ENCODE data around the gene POU2F1.

The POU2F1 gene

DNA sequence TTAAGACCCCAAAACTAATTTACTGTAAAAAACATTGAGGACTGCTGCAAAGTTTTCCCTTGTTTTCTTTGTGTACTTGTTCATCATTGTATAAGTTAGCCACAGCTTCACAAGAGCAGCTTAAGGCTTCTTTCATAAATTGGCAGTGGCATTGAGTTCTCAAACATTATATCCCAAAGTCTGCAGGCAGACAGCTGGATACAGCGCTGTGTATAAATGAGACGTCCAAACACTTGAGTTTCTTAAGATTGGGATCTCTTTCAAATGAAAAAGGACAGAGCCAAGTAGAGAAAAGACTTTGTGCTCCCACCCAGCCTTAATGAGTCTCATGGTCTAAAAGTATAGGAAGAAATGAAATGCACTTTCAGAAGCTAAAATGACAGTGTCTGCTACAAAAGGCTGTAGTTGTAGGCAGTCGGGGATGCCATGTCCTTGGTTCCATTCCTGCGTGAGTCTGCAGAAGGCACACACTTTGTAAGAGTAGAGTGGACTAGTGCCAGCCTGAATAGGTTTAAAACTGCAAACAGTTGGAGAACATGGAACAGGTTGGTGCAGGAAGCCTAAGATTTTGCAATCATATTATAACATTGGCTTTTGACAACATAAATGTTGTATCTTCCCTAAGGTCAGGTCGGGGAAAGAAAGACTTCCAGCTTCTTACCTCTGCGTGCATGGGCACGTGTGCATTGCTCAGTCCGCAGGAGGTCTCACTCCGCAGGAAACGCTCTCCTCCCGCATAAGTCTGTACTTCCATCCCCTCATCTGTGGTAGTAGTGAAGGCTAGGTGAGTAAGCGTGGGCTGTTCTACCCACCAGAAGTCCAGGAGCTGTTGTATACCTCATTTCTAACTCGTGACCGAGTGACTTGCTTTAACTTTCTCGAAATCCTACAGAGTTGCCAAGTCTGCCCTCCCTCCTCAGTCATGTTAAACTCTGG is 203.3 kb downstream of the POU2F1 start:
- Histone ChIP-seq H3K9me3 (ENCODE audit: control insufficient read depth, insufficient read depth, low read depth, low read length) (no peaks in the 10 kb centered on the region), H3K4me3 (ENCODE audit: low read depth, low read length) (no peak overlapping the region), H3K4me1 (ENCODE audit: control insufficient read depth, insufficient read depth, low read length) (no peaks in the 10 kb centered on the region), H3K36me3 (ENCODE audit: control insufficient read depth in 2 of 2, insufficient read depth in 1 of 2, low read length in 2 of 2) (no peaks in the 10 kb centered on the region), H3K27ac (ENCODE audit: extremely low read depth, low read depth, low read length) (no peak overlapping the region)
- ChIA-PET POLR2A (no interaction called here), CTCF (interaction anchor here (0.7 to 1.3 kb wide), 3 partner anchors 110 to 357 kb away, joined by 3 to 4 read pairs (median 4); no protein-coding TSS in a partner anchor)
- no peak for TF ChIP-seq ZNF214 (tag by site-specific recombination; IDR thresholded peaks at IDR 0.05; ENCODE audit: borderline replicate concordance)
- TF ChIP-seq, protein P1, sequence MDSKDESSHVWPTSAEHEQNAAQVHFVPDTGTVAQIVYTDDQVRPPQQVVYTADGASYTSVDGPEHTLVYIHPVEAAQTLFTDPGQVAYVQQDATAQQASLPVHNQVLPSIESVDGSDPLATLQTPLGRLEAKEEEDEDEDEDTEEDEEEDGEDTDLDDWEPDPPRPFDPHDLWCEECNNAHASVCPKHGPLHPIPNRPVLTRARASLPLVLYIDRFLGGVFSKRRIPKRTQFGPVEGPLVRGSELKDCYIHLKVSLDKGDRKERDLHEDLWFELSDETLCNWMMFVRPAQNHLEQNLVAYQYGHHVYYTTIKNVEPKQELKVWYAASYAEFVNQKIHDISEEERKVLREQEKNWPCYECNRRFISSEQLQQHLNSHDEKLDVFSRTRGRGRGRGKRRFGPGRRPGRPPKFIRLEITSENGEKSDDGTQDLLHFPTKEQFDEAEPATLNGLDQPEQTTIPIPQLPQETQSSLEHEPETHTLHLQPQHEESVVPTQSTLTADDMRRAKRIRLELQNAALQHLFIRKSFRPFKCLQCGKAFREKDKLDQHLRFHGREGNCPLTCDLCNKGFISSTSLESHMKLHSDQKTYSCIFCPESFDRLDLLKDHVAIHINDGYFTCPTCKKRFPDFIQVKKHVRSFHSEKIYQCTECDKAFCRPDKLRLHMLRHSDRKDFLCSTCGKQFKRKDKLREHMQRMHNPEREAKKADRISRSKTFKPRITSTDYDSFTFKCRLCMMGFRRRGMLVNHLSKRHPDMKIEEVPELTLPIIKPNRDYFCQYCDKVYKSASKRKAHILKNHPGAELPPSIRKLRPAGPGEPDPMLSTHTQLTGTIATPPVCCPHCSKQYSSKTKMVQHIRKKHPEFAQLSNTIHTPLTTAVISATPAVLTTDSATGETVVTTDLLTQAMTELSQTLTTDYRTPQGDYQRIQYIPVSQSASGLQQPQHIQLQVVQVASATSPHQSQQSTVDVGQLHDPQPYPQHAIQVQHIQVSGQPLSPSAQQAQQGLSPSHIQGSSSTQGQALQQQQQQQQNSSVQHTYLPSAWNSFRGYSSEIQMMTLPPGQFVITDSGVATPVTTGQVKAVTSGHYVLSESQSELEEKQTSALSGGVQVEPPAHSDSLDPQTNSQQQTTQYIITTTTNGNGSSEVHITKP (tag by site-specific recombination; IDR thresholded peaks at IDR 0.05), result no peak
- no peak for TF ChIP-seq ZNF561 (tag by site-specific recombination; IDR thresholded peaks at IDR 0.05; ENCODE audit: borderline replicate concordance)
- TF ChIP-seq OSR2 (tag by site-specific recombination; IDR thresholded peaks at IDR 0.05), result no peak
- TF ChIP-seq ZNF571 (tag by site-specific recombination; IDR thresholded peaks at IDR 0.05), result no peak
- no peak for TF ChIP-seq WT1 (tag by site-specific recombination; IDR thresholded peaks at IDR 0.05)
- no peak for TF ChIP-seq ZNF394 (tag by site-specific recombination; IDR thresholded peaks at IDR 0.05; ENCODE audit: borderline replicate concordance)
- TF ChIP-seq HOXD13 (CRISPR knock-in tag; IDR thresholded peaks at IDR 0.05; ENCODE audit: borderline replicate concordance), result no peak
- no peak for TF ChIP-seq ZFP3 (tag by site-specific recombination; IDR thresholded peaks at IDR 0.05; ENCODE audit: low read depth)
- no peak for TF ChIP-seq ZNF10 (tag by site-specific recombination; IDR thresholded peaks at IDR 0.05)
- TF ChIP-seq, protein P2, sequence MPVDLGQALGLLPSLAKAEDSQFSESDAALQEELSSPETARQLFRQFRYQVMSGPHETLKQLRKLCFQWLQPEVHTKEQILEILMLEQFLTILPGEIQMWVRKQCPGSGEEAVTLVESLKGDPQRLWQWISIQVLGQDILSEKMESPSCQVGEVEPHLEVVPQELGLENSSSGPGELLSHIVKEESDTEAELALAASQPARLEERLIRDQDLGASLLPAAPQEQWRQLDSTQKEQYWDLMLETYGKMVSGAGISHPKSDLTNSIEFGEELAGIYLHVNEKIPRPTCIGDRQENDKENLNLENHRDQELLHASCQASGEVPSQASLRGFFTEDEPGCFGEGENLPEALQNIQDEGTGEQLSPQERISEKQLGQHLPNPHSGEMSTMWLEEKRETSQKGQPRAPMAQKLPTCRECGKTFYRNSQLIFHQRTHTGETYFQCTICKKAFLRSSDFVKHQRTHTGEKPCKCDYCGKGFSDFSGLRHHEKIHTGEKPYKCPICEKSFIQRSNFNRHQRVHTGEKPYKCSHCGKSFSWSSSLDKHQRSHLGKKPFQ (tag by site-specific recombination; IDR thresholded peaks at IDR 0.05), result no peak
- TF ChIP-seq ATF2 (tag by site-specific recombination; IDR thresholded peaks at IDR 0.05; ENCODE audit: low read depth), result no peak

DNA sequence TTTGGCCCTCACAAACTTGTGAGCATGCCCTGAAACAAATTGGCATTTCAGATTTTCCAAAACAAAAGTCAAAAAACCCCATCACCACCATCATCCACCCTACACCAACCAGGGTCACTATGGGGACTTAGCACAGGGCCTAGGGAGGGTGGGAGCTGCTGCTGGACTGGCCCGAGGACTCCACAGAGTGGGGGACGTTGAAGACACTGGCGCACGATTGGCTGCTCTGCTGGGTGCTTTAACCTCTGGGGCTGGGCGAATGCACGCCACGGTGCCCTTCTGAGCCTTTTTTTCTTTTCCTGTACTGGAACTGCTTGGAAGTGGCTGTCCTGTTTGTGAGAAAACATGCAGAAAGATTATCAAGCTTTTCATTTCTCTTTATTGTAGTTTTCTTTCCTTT is 204.8 kb downstream of the POU2F1 start:
- CTCF ChIA-PET, result interaction anchor here (0.6 kb wide), 1 partner anchor 24 kb away, joined by 5 read pairs; no protein-coding TSS in a partner anchor

More for the DNA sequence above, 204.8 kb downstream of the POU2F1 start:
- Histone ChIP-seq H3K4me3 (ENCODE audit: low read depth, low read length) (no peak overlapping the region), H3K27ac (ENCODE audit: extremely low read depth, low read depth, low read length) (no peak overlapping the region), H3K9me3 (ENCODE audit: control insufficient read depth, insufficient read depth, low read depth, low read length) (no peaks in the 10 kb centered on the region), H3K4me1 (ENCODE audit: control insufficient read depth, insufficient read depth, low read length) (no peaks in the 10 kb centered on the region), H3K36me3 (ENCODE audit: control insufficient read depth in 2 of 2, insufficient read depth in 1 of 2, low read length in 2 of 2) (no peaks in the 10 kb centered on the region)
- POLR2A ChIA-PET, result interaction anchor here (0.6 kb wide), 1 partner anchor 106 kb away, joined by 8 read pairs; no protein-coding TSS in a partner anchor
- TF ChIP-seq ZSCAN16 (tag by site-specific recombination; IDR thresholded peaks at IDR 0.05), result no peak
- no peak for TF ChIP-seq YY1 (tag by site-specific recombination; IDR thresholded peaks at IDR 0.05)
- no peak for TF ChIP-seq OVOL3 (tag by site-specific recombination; IDR thresholded peaks at IDR 0.05)
- TF ChIP-seq HOXA7 (CRISPR knock-in tag; IDR thresholded peaks at IDR 0.05; ENCODE audit: borderline replicate concordance), result no peak

Measured in HEK293 (cell line).